DND-41 (cell line): ENCODE results near the gene ATP6AP1.

Experiments
- ATAC-seq: fragments of 200-7000 bp; cut with Tn5 transposase; 3 replicates; pipeline ENCODE4 v1.9.1; 2021; ENCODE audit warnings: low read depth; ENCODE audit not compliant: insufficient read depth
- DNase-seq: peaks from one replicate; pipeline ENCODE4 v3.0.0-alpha.2; 2020
- H2AFZ ChIP-seq: 2 replicates; pipeline ENCODE4 v1.6.0; 2012; ENCODE audit warnings: low read depth, low read length
- H3K27ac ChIP-seq: 2 replicates; pipeline ENCODE4 v1.5.1; 2012; ENCODE audit warnings: low read length, inconsistent platforms
- H3K27me3 ChIP-seq: fragments of 200-600 bp; sonication (generic); 2 replicates; pipeline ENCODE4 v1.6.0; 2012; ENCODE audit warnings: low read length, mild to moderate bottlenecking, inconsistent platforms; ENCODE audit not compliant: insufficient read depth, poor library complexity
- H3K36me3 ChIP-seq: 2 replicates; pipeline ENCODE4 v1.5.1; 2012; ENCODE audit warnings: low read length, inconsistent platforms; ENCODE audit not compliant: insufficient read depth
- H3K4me1 ChIP-seq: 2 replicates; pipeline ENCODE4 v1.5.1; 2012; ENCODE audit warnings: mild to moderate bottlenecking, low read length; ENCODE audit not compliant: insufficient read depth
- H3K4me2 ChIP-seq: 2 replicates; pipeline ENCODE4 v1.6.0; 2012; ENCODE audit warnings: mild to moderate bottlenecking, moderate library complexity, low read length, inconsistent platforms; ENCODE audit not compliant: insufficient read depth
- H3K4me3 ChIP-seq, 2 experiments: fragments of 200-600 bp in 1 of 2; shearing (Covaris generic) in 1 of 2; 2 replicates each; pipeline ENCODE4 v1.5.1; 2012 to 2016; ENCODE audit warnings: inconsistent platforms in 2 of 2, low read length in 2 of 2, mild to moderate bottlenecking in 2 of 2, low read depth in 1 of 2, moderate library complexity in 1 of 2
- H3K79me2 ChIP-seq: 2 replicates; pipeline ENCODE4 v1.6.0; 2012; ENCODE audit warnings: low read length, inconsistent platforms; ENCODE audit not compliant: insufficient read depth
- H3K9ac ChIP-seq: 2 replicates; pipeline ENCODE4 v1.6.0; 2012; ENCODE audit warnings: low read depth, mild to moderate bottlenecking, inconsistent platforms, low read length, moderate library complexity
- H3K9me3 ChIP-seq: 2 replicates; pipeline ENCODE4 v1.5.1; 2012; ENCODE audit warnings: low read length, moderate library complexity, mild to moderate bottlenecking, inconsistent platforms; ENCODE audit not compliant: insufficient read depth, severe bottlenecking
- H4K20me1 ChIP-seq: 2 replicates; pipeline ENCODE4 v1.6.0; 2012; ENCODE audit warnings: low read length; ENCODE audit not compliant: insufficient read depth
- EZH2 ChIP-seq: IDR thresholded peaks from 3 replicates; pipeline ENCODE4 v1.6.1; 2012; ENCODE audit warnings: borderline replicate concordance, low read depth, mild to moderate bottlenecking, moderate library complexity, low read length, inconsistent platforms; ENCODE audit not compliant: severe bottlenecking
- TF ChIP-seq, protein P1 (sequence below): IDR thresholded peaks from 2 replicates; pipeline ENCODE4 v1.5.1; 2012; ENCODE audit warnings: borderline replicate concordance, low read length, moderate library complexity, mild to moderate bottlenecking; ENCODE audit not compliant: poor library complexity, severe bottlenecking; ENCODE audit errors: extremely low read depth

Gene ATP6AP1

DNA sequence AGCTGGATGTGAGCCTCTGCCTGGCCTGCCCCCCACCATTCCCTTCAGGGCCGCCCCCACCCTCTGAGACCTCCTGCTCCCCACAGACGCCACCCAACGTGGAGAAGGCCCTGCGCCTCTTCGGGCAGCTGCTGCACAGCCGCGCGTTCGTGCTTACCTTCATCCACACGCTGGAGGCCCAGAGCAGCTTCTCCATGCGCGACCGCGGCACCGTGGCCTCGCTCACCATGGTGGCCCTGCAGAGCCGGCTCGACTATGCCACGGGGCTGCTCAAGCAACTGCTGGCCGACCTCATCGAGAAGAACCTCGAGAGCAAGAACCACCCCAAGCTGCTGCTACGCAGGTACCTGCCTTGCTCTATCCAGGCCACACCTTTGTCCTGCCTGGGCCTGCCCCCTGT lies 39.7 kb downstream of the ATP6AP1 start:
- Histone ChIP-seq H3K9ac (no peak overlapping the region), H3K4me1 (no peaks in the 10 kb centered on the region), H4K20me1 (no peaks in the 10 kb centered on the region), H2AFZ (no peak overlapping the region), H3K36me3 (peaks cover 69% of the 10 kb centered on the region), H3K27ac (no peak overlapping the region), H3K9me3 (no peaks in the 10 kb centered on the region), H3K4me3 (no peak overlapping the region), H3K4me2 (no peak overlapping the region), H3K27me3 (no peaks in the 10 kb centered on the region), H3K79me2 (no peaks in the 10 kb centered on the region)
- DNase-seq (no peak), ATAC-seq (no peak)
- TF ChIP-seq, protein P1, sequence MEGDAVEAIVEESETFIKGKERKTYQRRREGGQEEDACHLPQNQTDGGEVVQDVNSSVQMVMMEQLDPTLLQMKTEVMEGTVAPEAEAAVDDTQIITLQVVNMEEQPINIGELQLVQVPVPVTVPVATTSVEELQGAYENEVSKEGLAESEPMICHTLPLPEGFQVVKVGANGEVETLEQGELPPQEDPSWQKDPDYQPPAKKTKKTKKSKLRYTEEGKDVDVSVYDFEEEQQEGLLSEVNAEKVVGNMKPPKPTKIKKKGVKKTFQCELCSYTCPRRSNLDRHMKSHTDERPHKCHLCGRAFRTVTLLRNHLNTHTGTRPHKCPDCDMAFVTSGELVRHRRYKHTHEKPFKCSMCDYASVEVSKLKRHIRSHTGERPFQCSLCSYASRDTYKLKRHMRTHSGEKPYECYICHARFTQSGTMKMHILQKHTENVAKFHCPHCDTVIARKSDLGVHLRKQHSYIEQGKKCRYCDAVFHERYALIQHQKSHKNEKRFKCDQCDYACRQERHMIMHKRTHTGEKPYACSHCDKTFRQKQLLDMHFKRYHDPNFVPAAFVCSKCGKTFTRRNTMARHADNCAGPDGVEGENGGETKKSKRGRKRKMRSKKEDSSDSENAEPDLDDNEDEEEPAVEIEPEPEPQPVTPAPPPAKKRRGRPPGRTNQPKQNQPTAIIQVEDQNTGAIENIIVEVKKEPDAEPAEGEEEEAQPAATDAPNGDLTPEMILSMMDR, result no peak

GRCh38 chrX:154469114-154469513 lies 40.6 kb downstream of the ATP6AP1 start:
- Histone ChIP-seq H4K20me1 (no peaks in the 10 kb centered on the region), H3K9me3 (no peaks in the 10 kb centered on the region), H3K27me3 (no peaks in the 10 kb centered on the region), H3K4me1 (no peaks in the 10 kb centered on the region), H3K36me3 (peaks cover 69% of the 10 kb centered on the region), H3K27ac (no peak overlapping the region), H3K79me2 (no peaks in the 10 kb centered on the region), H3K4me3 (no peak overlapping the region), H2AFZ (no peak overlapping the region), H3K4me2 (no peak overlapping the region), H3K9ac (no peak overlapping the region)
- ATAC-seq (no peak), DNase-seq (no peak)
- TF ChIP-seq, protein P1, result no peak
- no peak for TF ChIP-seq EZH2

GRCh38 chrX:154469880-154470279 lies 41.4 kb downstream of the ATP6AP1 start:
- no peak overlapping the region for H2AFZ ChIP-seq
- ATAC-seq, result no peak
- H3K4me3 ChIP-seq, result no peak overlapping the region
- no peak overlapping the region for H3K27ac ChIP-seq
- TF ChIP-seq EZH2, result no peak
- TF ChIP-seq, protein P1, result no peak
- no peaks in the 10 kb centered on the region for H3K4me1 ChIP-seq
- no peaks in the 10 kb centered on the region for H3K27me3 ChIP-seq
- H4K20me1 ChIP-seq, result no peaks in the 10 kb centered on the region
- no peak overlapping the region for H3K9ac ChIP-seq
- no peaks in the 10 kb centered on the region for H3K9me3 ChIP-seq
- H3K4me2 ChIP-seq, result no peak overlapping the region
- H3K36me3 ChIP-seq, result peaks cover 63% of the 10 kb centered on the region
- no peaks in the 10 kb centered on the region for H3K79me2 ChIP-seq
- DNase-seq, result no peak

- no peaks in the 10 kb centered on the region for H3K9me3 ChIP-seq
- no peak overlapping the region for H3K9ac ChIP-seq
- H3K36me3 ChIP-seq, result peaks cover 57% of the 10 kb centered on the region
- no peaks in the 10 kb centered on the region for H3K79me2 ChIP-seq
- no peak for DNase-seq
- H3K27ac ChIP-seq, result no peak overlapping the region
- no peak overlapping the region for H3K4me2 ChIP-seq
- no peak overlapping the region for H2AFZ ChIP-seq
- H3K4me3 ChIP-seq, result no peak overlapping the region
- no peaks in the 10 kb centered on the region for H3K27me3 ChIP-seq
- H4K20me1 ChIP-seq, result no peaks in the 10 kb centered on the region
- no peak for ATAC-seq
- TF ChIP-seq, protein P1, result no peak
- H3K4me1 ChIP-seq, result no peaks in the 10 kb centered on the region
Observed at GRCh38 chrX:154470434-154470833, 42.0 kb downstream of the ATP6AP1 start.
